ENCODE data around the gene PTPRA.

PTPRA gene

GRCh38 chr20:3003416-3003815, 130.1 kb downstream of the PTPRA start:
- no peaks in the 10 kb centered on the region for H3K4me1 ChIP-seq (ENCODE audit: control insufficient read depth in 2 of 2, insufficient read depth in 1 of 2, low read depth in 1 of 2, low read length in 2 of 2)
- WGBS, 2 donors (ENCODE audit: extremely low coverage in 2 of 2, insufficient read length in 2 of 2, insufficient replicate concordance in 1 of 2), result no CpG with 5 or more reads among the region's 2 CpGs

GRCh38 chr20:3010985-3011723, 137.9 kb downstream of the PTPRA start:
- Histone ChIP-seq H2BK12ac (ENCODE audit: low read length) (no peak overlapping the region), H2BK120ac (ENCODE audit: low read depth, low read length) (no peak overlapping the region), H3K27me3 (ENCODE audit: control insufficient read depth in 3 of 3, insufficient read depth in 3 of 3, low read depth in 1 of 3, low read length in 3 of 3) (no peaks in the 10 kb centered on the region), H2AFZ (ENCODE audit: low read length) (no peak overlapping the region), H3K4me1 (ENCODE audit: control insufficient read depth in 2 of 2, insufficient read depth in 1 of 2, low read depth in 1 of 2, low read length in 2 of 2) (no peaks in the 10 kb centered on the region), H4K8ac (ENCODE audit: low read depth, low read length) (no peak overlapping the region), H3K4ac (ENCODE audit: low read length) (no peak overlapping the region), H3K27ac (replicated peaks; ENCODE audit: low read length) (no peak overlapping the region), H3K18ac (ENCODE audit: low read length) (no peak overlapping the region), H4K91ac (ENCODE audit: low read depth, low read length, poor library complexity) (no peak overlapping the region), H3K9ac (ENCODE audit: low read depth, low read length, poor library complexity) (no peak overlapping the region), H2AK5ac (ENCODE audit: low read depth, low read length) (no peak overlapping the region), H3K4me2 (ENCODE audit: insufficient read depth, low read length, poor library complexity, severe bottlenecking) (no peak overlapping the region), H3K14ac (ENCODE audit: low read length) (no peak overlapping the region), H3K4me3 (ENCODE audit: low read length in 2 of 2) (no peak overlapping the region), H3K79me1 (ENCODE audit: low read depth, low read length) (no peaks in the 10 kb centered on the region), H2BK15ac (ENCODE audit: low read length) (no peak overlapping the region), H3K36me3 (replicated peaks in 1 of 2; ENCODE audit: control insufficient read depth in 2 of 2, insufficient read depth in 2 of 2, low read length in 2 of 2) (peaks cover 19 to 93% of the 10 kb centered on the region in 2 donors), H3K23ac (ENCODE audit: low read depth, low read length, poor library complexity) (no peak overlapping the region), H3K9me3 (replicated peaks in 1 of 2; ENCODE audit: control insufficient read depth in 2 of 2, insufficient read depth in 1 of 2, low read depth in 1 of 2, low read length in 2 of 2) (no peaks in the 10 kb centered on the region), H2BK5ac (ENCODE audit: low read length) (no peak overlapping the region)
- WGBS, 2 donors (ENCODE audit: extremely low coverage in 2 of 2, insufficient read length in 2 of 2, insufficient replicate concordance in 1 of 2), result no CpG with 5 or more reads among the region's 1 CpG
- no peak for DNase-seq (ENCODE audit: low spot score)

More at GRCh38 chr20:3003416-3003815, 130.1 kb downstream of the PTPRA start:
- H3K4me3 ChIP-seq (ENCODE audit: low read length in 2 of 2), result no peak overlapping the region
- no peak overlapping the region for H4K91ac ChIP-seq (ENCODE audit: low read depth, low read length, poor library complexity)
- no peaks in the 10 kb centered on the region for H3K9me3 ChIP-seq (replicated peaks in 1 of 2; ENCODE audit: control insufficient read depth in 2 of 2, insufficient read depth in 1 of 2, low read depth in 1 of 2, low read length in 2 of 2)
- peaks cover 17 to 74% of the 10 kb centered on the region in 2 donors for H3K36me3 ChIP-seq (replicated peaks in 1 of 2; ENCODE audit: control insufficient read depth in 2 of 2, insufficient read depth in 2 of 2, low read length in 2 of 2)
- H2AFZ ChIP-seq (ENCODE audit: low read length), result no peak overlapping the region
- no peak overlapping the region for H3K23ac ChIP-seq (ENCODE audit: low read depth, low read length, poor library complexity)
- no peak overlapping the region for H3K9ac ChIP-seq (ENCODE audit: low read depth, low read length, poor library complexity)
- H2BK120ac ChIP-seq (ENCODE audit: low read depth, low read length), result no peak overlapping the region
- H2BK5ac ChIP-seq (ENCODE audit: low read length), result no peak overlapping the region
- DNase-seq (ENCODE audit: low spot score), result no peak
- H3K14ac ChIP-seq (ENCODE audit: low read length), result no peak overlapping the region
- no peak overlapping the region for H3K18ac ChIP-seq (ENCODE audit: low read length)
- H3K79me1 ChIP-seq (ENCODE audit: low read depth, low read length), result no peaks in the 10 kb centered on the region
- H2AK5ac ChIP-seq (ENCODE audit: low read depth, low read length), result no peak overlapping the region
- no peak overlapping the region for H3K4me2 ChIP-seq (ENCODE audit: insufficient read depth, low read length, poor library complexity, severe bottlenecking)
- no peak overlapping the region for H2BK12ac ChIP-seq (ENCODE audit: low read length)
- no peak overlapping the region for H4K8ac ChIP-seq (ENCODE audit: low read depth, low read length)
- no peak overlapping the region for H3K27ac ChIP-seq (replicated peaks; ENCODE audit: low read length)
- H3K4ac ChIP-seq (ENCODE audit: low read length), result no peak overlapping the region
- H3K27me3 ChIP-seq (ENCODE audit: control insufficient read depth in 3 of 3, insufficient read depth in 3 of 3, low read depth in 1 of 3, low read length in 3 of 3), result no peaks in the 10 kb centered on the region
- no peak overlapping the region for H2BK15ac ChIP-seq (ENCODE audit: low read length)

- no peak overlapping the region for H3K23ac ChIP-seq (ENCODE audit: low read depth, low read length, poor library complexity)
- no peak overlapping the region for H4K8ac ChIP-seq (ENCODE audit: low read depth, low read length)
- no peak overlapping the region for H3K14ac ChIP-seq (ENCODE audit: low read length)
- no peaks in the 10 kb centered on the region for H3K79me1 ChIP-seq (ENCODE audit: low read depth, low read length)
- H3K18ac ChIP-seq (ENCODE audit: low read length), result no peak overlapping the region
- H3K36me3 ChIP-seq (replicated peaks in 1 of 2; ENCODE audit: control insufficient read depth in 2 of 2, insufficient read depth in 2 of 2, low read length in 2 of 2), result peaks cover 18 to 93% of the 10 kb centered on the region in 2 donors
- H3K9me3 ChIP-seq (replicated peaks in 1 of 2; ENCODE audit: control insufficient read depth in 2 of 2, insufficient read depth in 1 of 2, low read depth in 1 of 2, low read length in 2 of 2), result no peaks in the 10 kb centered on the region
- H3K4ac ChIP-seq (ENCODE audit: low read length), result no peak overlapping the region
- no peak overlapping the region for H4K91ac ChIP-seq (ENCODE audit: low read depth, low read length, poor library complexity)
- no peak overlapping the region for H3K27ac ChIP-seq (replicated peaks; ENCODE audit: low read length)
- no peak overlapping the region for H2BK15ac ChIP-seq (ENCODE audit: low read length)
- no peak overlapping the region for H2AFZ ChIP-seq (ENCODE audit: low read length)
- H3K4me2 ChIP-seq (ENCODE audit: insufficient read depth, low read length, poor library complexity, severe bottlenecking), result no peak overlapping the region
- H2BK12ac ChIP-seq (ENCODE audit: low read length), result no peak overlapping the region
- H3K4me1 ChIP-seq (ENCODE audit: control insufficient read depth in 2 of 2, insufficient read depth in 1 of 2, low read depth in 1 of 2, low read length in 2 of 2), result no peaks in the 10 kb centered on the region
- WGBS, 2 donors (ENCODE audit: extremely low coverage in 2 of 2, insufficient read length in 2 of 2, insufficient replicate concordance in 1 of 2), result no CpG with 5 or more reads among the region's 3 CpGs
- no peak overlapping the region for H2AK5ac ChIP-seq (ENCODE audit: low read depth, low read length)
- H2BK120ac ChIP-seq (ENCODE audit: low read depth, low read length), result no peak overlapping the region
- H3K4me3 ChIP-seq (ENCODE audit: low read length in 2 of 2), result no peak overlapping the region
- no peak for DNase-seq (ENCODE audit: low spot score)
- H3K9ac ChIP-seq (ENCODE audit: low read depth, low read length, poor library complexity), result no peak overlapping the region
- H3K27me3 ChIP-seq (ENCODE audit: control insufficient read depth in 3 of 3, insufficient read depth in 3 of 3, low read depth in 1 of 3, low read length in 3 of 3), result no peaks in the 10 kb centered on the region
- no peak overlapping the region for H2BK5ac ChIP-seq (ENCODE audit: low read length)
Observed at GRCh38 chr20:3011752-3012151, 138.5 kb downstream of the PTPRA start.

GRCh38 chr20:3013771-3014170, 140.5 kb downstream of the PTPRA start:
- Histone ChIP-seq H3K27me3 (ENCODE audit: control insufficient read depth in 3 of 3, insufficient read depth in 3 of 3, low read depth in 1 of 3, low read length in 3 of 3) (no peaks in the 10 kb centered on the region), H4K91ac (ENCODE audit: low read depth, low read length, poor library complexity) (no peak overlapping the region), H3K9ac (ENCODE audit: low read depth, low read length, poor library complexity) (no peak overlapping the region), H3K4me3 (ENCODE audit: low read length in 2 of 2) (no peak overlapping the region), H3K4ac (ENCODE audit: low read length) (no peak overlapping the region), H3K79me1 (ENCODE audit: low read depth, low read length) (no peaks in the 10 kb centered on the region), H2BK12ac (ENCODE audit: low read length) (no peak overlapping the region), H3K4me1 (ENCODE audit: control insufficient read depth in 2 of 2, insufficient read depth in 1 of 2, low read depth in 1 of 2, low read length in 2 of 2) (no peaks in the 10 kb centered on the region), H2BK120ac (ENCODE audit: low read depth, low read length) (no peak overlapping the region), H2AK5ac (ENCODE audit: low read depth, low read length) (no peak overlapping the region), H2AFZ (ENCODE audit: low read length) (no peak overlapping the region), H3K14ac (ENCODE audit: low read length) (no peak overlapping the region), H3K18ac (ENCODE audit: low read length) (no peak overlapping the region), H3K36me3 (replicated peaks in 1 of 2; ENCODE audit: control insufficient read depth in 2 of 2, insufficient read depth in 2 of 2, low read length in 2 of 2) (peaks cover 18 to 88% of the 10 kb centered on the region in 2 donors), H2BK15ac (ENCODE audit: low read length) (no peak overlapping the region), H3K27ac (replicated peaks; ENCODE audit: low read length) (no peak overlapping the region), H4K8ac (ENCODE audit: low read depth, low read length) (no peak overlapping the region), H2BK5ac (ENCODE audit: low read length) (no peak overlapping the region), H3K23ac (ENCODE audit: low read depth, low read length, poor library complexity) (no peak overlapping the region), H3K4me2 (ENCODE audit: insufficient read depth, low read length, poor library complexity, severe bottlenecking) (no peak overlapping the region), H3K9me3 (replicated peaks in 1 of 2; ENCODE audit: control insufficient read depth in 2 of 2, insufficient read depth in 1 of 2, low read depth in 1 of 2, low read length in 2 of 2) (peaks cover 4 to 13% of the 10 kb centered on the region in 2 donors)
- WGBS, 2 donors (ENCODE audit: extremely low coverage in 2 of 2, insufficient read length in 2 of 2, insufficient replicate concordance in 1 of 2), result no CpG with 5 or more reads among the region's 5 CpGs
- DNase-seq (ENCODE audit: low spot score), result no peak
